Liver (tissue), 3 donors: ENCODE results near the gene ANKRD13B.

Source experiments
- EGR1 ChIP-seq, 2 donors: IDR thresholded peaks; 2 replicates each; pipeline ENCODE4 v1.6.1; 2016 to 2018; ENCODE audit warnings: antibody characterized with exemption in 2 of 2, low read depth in 2 of 2
- FOXA2 ChIP-seq: IDR thresholded peaks from 2 replicates; pipeline ENCODE4 v1.6.1; 2016; ENCODE audit warnings: antibody characterized with exemption
- JUND ChIP-seq, 2 donors: IDR thresholded peaks; 2 replicates each; pipeline ENCODE4 v1.6.1; 2016; ENCODE audit warnings: antibody characterized with exemption in 2 of 2
- RAD21 ChIP-seq, 2 donors: IDR thresholded peaks; 2 replicates each; pipeline ENCODE4 v1.6.1; 2016; ENCODE audit warnings: antibody characterized with exemption in 2 of 2, mild to moderate bottlenecking in 2 of 2
- RXRA ChIP-seq, 2 donors: IDR thresholded peaks; 2 replicates each; pipeline ENCODE4 v1.6.1; 2017 to 2018; ENCODE audit warnings: antibody characterized with exemption in 2 of 2, mild to moderate bottlenecking in 1 of 2
- SP1 ChIP-seq: IDR thresholded peaks from 2 replicates; pipeline ENCODE4 v1.6.1; 2018; ENCODE audit warnings: antibody characterized with exemption, mild to moderate bottlenecking
- YY1 ChIP-seq: IDR thresholded peaks from 2 replicates; pipeline ENCODE4 v1.6.1; 2016; ENCODE audit warnings: antibody characterized with exemption, mild to moderate bottlenecking
- TF ChIP-seq, protein P1 (sequence below): fragments of 150-350 bp; IDR thresholded peaks from 2 replicates; pipeline ENCODE4 v1.5.1; 2017; ENCODE audit warnings: improper control_type of control experiment, low read depth, low read length; ENCODE audit not compliant: missing input control
- TF ChIP-seq, protein P2 (sequence below): IDR thresholded peaks from 2 replicates; pipeline ENCODE4 v1.6.1; 2016; ENCODE audit warnings: antibody characterized with exemption, mild to moderate bottlenecking
- TF ChIP-seq, protein P3 (sequence below): IDR thresholded peaks from 2 replicates; pipeline ENCODE4 v1.6.1; 2016; ENCODE audit warnings: antibody characterized with exemption
- TF ChIP-seq, protein P4 (sequence below): IDR thresholded peaks from 2 replicates; pipeline ENCODE4 v1.6.1; 2016; ENCODE audit warnings: antibody characterized with exemption
- donor health status: healthy.
- donor health status: healthy.

DNA sequence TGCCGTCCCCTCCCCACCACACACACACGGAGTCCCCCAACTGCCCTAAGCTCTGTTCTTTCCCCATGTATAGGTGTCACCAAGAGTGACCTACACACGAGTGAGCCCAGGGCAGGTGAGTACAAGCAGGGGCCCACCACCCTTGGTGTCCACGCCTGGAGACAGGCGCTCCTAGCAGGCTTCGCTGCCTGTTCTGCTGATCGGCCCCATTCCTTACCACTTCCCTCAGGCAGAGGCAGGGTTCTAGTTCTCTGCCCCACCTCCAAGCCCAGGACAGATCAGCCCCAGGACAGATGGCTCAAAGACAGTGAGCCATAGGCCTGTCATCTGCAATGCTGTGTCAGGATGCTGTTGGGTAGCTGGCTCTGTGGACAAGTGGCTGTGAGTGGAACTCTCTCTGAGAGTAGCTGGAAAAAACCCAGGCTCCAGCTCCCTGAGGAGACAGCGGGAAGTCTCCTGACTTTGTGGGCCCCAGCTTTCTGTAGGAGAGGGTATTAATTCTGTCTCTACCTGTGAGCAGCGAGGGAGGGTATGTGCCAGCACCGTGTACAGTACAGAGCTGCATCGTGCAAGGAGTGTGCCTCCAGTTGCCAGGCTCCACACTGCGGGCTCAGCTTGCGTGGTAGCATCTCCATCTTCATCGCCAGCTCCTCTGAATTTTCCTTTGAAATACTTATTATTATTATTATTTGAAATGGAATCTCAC lies 23.5 kb upstream of the ANKRD13B start:
- TF ChIP-seq, protein P1, sequence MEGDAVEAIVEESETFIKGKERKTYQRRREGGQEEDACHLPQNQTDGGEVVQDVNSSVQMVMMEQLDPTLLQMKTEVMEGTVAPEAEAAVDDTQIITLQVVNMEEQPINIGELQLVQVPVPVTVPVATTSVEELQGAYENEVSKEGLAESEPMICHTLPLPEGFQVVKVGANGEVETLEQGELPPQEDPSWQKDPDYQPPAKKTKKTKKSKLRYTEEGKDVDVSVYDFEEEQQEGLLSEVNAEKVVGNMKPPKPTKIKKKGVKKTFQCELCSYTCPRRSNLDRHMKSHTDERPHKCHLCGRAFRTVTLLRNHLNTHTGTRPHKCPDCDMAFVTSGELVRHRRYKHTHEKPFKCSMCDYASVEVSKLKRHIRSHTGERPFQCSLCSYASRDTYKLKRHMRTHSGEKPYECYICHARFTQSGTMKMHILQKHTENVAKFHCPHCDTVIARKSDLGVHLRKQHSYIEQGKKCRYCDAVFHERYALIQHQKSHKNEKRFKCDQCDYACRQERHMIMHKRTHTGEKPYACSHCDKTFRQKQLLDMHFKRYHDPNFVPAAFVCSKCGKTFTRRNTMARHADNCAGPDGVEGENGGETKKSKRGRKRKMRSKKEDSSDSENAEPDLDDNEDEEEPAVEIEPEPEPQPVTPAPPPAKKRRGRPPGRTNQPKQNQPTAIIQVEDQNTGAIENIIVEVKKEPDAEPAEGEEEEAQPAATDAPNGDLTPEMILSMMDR: no peak
- TF ChIP-seq EGR1 (IDR thresholded peaks at IDR 0.05; ENCODE audit: low read depth in 2 of 2): no peak
- TF ChIP-seq, protein P2, sequence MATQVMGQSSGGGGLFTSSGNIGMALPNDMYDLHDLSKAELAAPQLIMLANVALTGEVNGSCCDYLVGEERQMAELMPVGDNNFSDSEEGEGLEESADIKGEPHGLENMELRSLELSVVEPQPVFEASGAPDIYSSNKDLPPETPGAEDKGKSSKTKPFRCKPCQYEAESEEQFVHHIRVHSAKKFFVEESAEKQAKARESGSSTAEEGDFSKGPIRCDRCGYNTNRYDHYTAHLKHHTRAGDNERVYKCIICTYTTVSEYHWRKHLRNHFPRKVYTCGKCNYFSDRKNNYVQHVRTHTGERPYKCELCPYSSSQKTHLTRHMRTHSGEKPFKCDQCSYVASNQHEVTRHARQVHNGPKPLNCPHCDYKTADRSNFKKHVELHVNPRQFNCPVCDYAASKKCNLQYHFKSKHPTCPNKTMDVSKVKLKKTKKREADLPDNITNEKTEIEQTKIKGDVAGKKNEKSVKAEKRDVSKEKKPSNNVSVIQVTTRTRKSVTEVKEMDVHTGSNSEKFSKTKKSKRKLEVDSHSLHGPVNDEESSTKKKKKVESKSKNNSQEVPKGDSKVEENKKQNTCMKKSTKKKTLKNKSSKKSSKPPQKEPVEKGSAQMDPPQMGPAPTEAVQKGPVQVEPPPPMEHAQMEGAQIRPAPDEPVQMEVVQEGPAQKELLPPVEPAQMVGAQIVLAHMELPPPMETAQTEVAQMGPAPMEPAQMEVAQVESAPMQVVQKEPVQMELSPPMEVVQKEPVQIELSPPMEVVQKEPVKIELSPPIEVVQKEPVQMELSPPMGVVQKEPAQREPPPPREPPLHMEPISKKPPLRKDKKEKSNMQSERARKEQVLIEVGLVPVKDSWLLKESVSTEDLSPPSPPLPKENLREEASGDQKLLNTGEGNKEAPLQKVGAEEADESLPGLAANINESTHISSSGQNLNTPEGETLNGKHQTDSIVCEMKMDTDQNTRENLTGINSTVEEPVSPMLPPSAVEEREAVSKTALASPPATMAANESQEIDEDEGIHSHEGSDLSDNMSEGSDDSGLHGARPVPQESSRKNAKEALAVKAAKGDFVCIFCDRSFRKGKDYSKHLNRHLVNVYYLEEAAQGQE: no peak
- TF ChIP-seq FOXA2: no peak
- no peak for TF ChIP-seq JUND (IDR thresholded peaks at IDR 0.05)
- TF ChIP-seq RXRA (IDR thresholded peaks at IDR 0.05): no peak
- no peak for TF ChIP-seq SP1
- TF ChIP-seq, protein P3, sequence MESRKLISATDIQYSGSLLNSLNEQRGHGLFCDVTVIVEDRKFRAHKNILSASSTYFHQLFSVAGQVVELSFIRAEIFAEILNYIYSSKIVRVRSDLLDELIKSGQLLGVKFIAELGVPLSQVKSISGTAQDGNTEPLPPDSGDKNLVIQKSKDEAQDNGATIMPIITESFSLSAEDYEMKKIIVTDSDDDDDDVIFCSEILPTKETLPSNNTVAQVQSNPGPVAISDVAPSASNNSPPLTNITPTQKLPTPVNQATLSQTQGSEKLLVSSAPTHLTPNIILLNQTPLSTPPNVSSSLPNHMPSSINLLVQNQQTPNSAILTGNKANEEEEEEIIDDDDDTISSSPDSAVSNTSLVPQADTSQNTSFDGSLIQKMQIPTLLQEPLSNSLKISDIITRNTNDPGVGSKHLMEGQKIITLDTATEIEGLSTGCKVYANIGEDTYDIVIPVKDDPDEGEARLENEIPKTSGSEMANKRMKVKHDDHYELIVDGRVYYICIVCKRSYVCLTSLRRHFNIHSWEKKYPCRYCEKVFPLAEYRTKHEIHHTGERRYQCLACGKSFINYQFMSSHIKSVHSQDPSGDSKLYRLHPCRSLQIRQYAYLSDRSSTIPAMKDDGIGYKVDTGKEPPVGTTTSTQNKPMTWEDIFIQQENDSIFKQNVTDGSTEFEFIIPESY: no peak
- TF ChIP-seq, protein P4, sequence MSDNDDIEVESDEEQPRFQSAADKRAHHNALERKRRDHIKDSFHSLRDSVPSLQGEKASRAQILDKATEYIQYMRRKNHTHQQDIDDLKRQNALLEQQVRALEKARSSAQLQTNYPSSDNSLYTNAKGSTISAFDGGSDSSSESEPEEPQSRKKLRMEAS: no peak
- TF ChIP-seq YY1: no peak
- TF ChIP-seq RAD21 (IDR thresholded peaks at IDR 0.05): no peak
